HepG2 (cell line): ENCODE results near the gene HDGF. TPM values are rescaled to one million over a fixed set of nuclear protein-coding genes. Genes with fewer than 3 reads are reported as not detected.

ENCODE experiments used
- AHR ChIP-seq: IDR thresholded peaks from 2 replicates; pipeline ENCODE4 v1.6.1; 2018; ENCODE audit warnings: missing genetic modification reagents, missing compliant biosample characterization
- ATAD3A ChIP-seq: sonication (generic); formaldehyde crosslinking; IDR thresholded peaks from 2 replicates; pipeline ENCODE4 v1.4.0; 2020; ENCODE audit warnings: missing genetic modification reagents
- CBX1 ChIP-seq: IDR thresholded peaks from one replicate; pipeline ENCODE4 v1.6.1; 2016; ENCODE audit warnings: antibody characterized with exemption, low read depth
- ELF3 ChIP-seq: IDR thresholded peaks from 2 replicates; pipeline ENCODE4 v1.6.1; 2016; ENCODE audit warnings: missing genetic modification reagents, missing compliant biosample characterization
- GABPA ChIP-seq, 2 experiments: IDR thresholded peaks; 2 replicates each; pipeline ENCODE4 v1.6.1; 2011 to 2016; ENCODE audit warnings: low read depth in 2 of 2, low read length in 1 of 2, missing biosample characterization in 1 of 2, missing genetic modification characterization in 1 of 2
- HBP1 ChIP-seq: IDR thresholded peaks from 2 replicates; pipeline ENCODE4 v1.6.1; 2016; ENCODE audit warnings: low read depth, control low read depth
- ISX ChIP-seq: sonication (generic); formaldehyde crosslinking; conservative IDR thresholded peaks from 2 replicates; pipeline ENCODE4 v1.5.0; 2020; ENCODE audit warnings: missing genetic modification reagents
- JUND ChIP-seq: sonication (generic); formaldehyde crosslinking; IDR thresholded peaks from 2 replicates; pipeline ENCODE4 v1.8.0; 2022; ENCODE audit warnings: mild to moderate bottlenecking, missing genetic modification reagents
- KDM3A ChIP-seq: IDR thresholded peaks from 2 replicates; pipeline ENCODE4 v1.6.1; 2018; ENCODE audit warnings: low read depth, missing compliant biosample characterization
- NCOR1 ChIP-seq: fragments of 200-600 bp; sonication (generic); IDR thresholded peaks from 2 replicates; pipeline ENCODE4 v1.7.0; 2017; ENCODE audit warnings: antibody characterized with exemption, low read length, borderline replicate concordance
- PCBP2 ChIP-seq: fragments of 200-400 bp; formaldehyde crosslinking; optimal IDR thresholded peaks from 2 replicates; pipeline ENCODE3; 2018; ENCODE audit warnings: low read length, low read depth; ENCODE audit not compliant: poor library complexity, severe bottlenecking
- PRDM15 ChIP-seq: sonication (generic); formaldehyde crosslinking; IDR thresholded peaks from 2 replicates; pipeline ENCODE4 v1.4.0; 2020; ENCODE audit warnings: missing genetic modification reagents
- SMARCC2 ChIP-seq: fragments of 450-650 bp; IDR thresholded peaks from 2 replicates; pipeline ENCODE4 v1.6.1; 2017; ENCODE audit warnings: antibody characterized with exemption, mild to moderate bottlenecking
- SNAPC4 ChIP-seq: sonication (generic); formaldehyde crosslinking; IDR thresholded peaks from 2 replicates; pipeline ENCODE4 v1.4.0; 2020; ENCODE audit warnings: mild to moderate bottlenecking, missing genetic modification reagents
- SP5 ChIP-seq: IDR thresholded peaks from 2 replicates; pipeline ENCODE4 v1.6.1; 2016; ENCODE audit warnings: low read depth, borderline replicate concordance
- TBX3 ChIP-seq: fragments of 450-650 bp; IDR thresholded peaks from 2 replicates; pipeline ENCODE4 v1.6.1; 2017; ENCODE audit warnings: antibody characterized with exemption, mild to moderate bottlenecking, inconsistent platforms, borderline replicate concordance
- ZEB1 ChIP-seq: IDR thresholded peaks from 2 replicates; pipeline ENCODE4 v1.6.1; 2012; ENCODE audit warnings: mild to moderate bottlenecking, low read depth, inconsistent platforms; ENCODE audit not compliant: insufficient replicate concordance
- ZNF331 ChIP-seq: sonication (generic); formaldehyde crosslinking; IDR thresholded peaks from 2 replicates; pipeline ENCODE4 v1.4.0; 2020; ENCODE audit warnings: missing genetic modification reagents
- ZNF337 ChIP-seq: sonication (generic); formaldehyde crosslinking; IDR thresholded peaks from 2 replicates; pipeline ENCODE4 v1.5.1; 2020; ENCODE audit warnings: missing genetic modification reagents, low read depth, mild to moderate bottlenecking, borderline replicate concordance
- ZNF577 ChIP-seq: sonication (generic); formaldehyde crosslinking; IDR thresholded peaks from 2 replicates; pipeline ENCODE4 v1.4.0; 2020; ENCODE audit warnings: mild to moderate bottlenecking, low read depth, missing genetic modification reagents, borderline replicate concordance
- ZNF605 ChIP-seq: sonication (generic); formaldehyde crosslinking; IDR thresholded peaks from 2 replicates; pipeline ENCODE4 v1.8.0; 2022; ENCODE audit warnings: mild to moderate bottlenecking, missing genetic modification reagents
- polyA plus RNA-seq, 8 experiments: library from polyadenylated mRNA; depleted of rRNA in 3 of 8; stranded (reverse) in 7 of 8; unstranded in 1 of 8; fragments of >200 nt; fragmentation: Illumina TruSeq in 4 of 8; extraction: Trizol in 4 of 8; gene quantifications; 2 replicates each; pipeline versions ENCODE4 v1.2.1 to v1.2.3, GENCODE V29; 2011 to 2016; ENCODE audit warnings: low read depth in 4 of 8, missing spikeins in 1 of 8, mixed read lengths in 1 of 8; ENCODE audit not compliant: insufficient read depth in 1 of 8
- total RNA-seq, 5 experiments: library from RNA; depleted of rRNA; stranded (reverse); fragments of >200 nt; fragmentation: Illumina TruSeq; extraction: Trizol; gene quantifications; 2 replicates each; pipeline ENCODE4 v1.2.3, GENCODE V29; 2016; ENCODE audit warnings: low read depth in 1 of 5

Gene HDGF
- total and polyA plus RNA-seq, 2 of the 13 experiments (the other 11 are each of a cell fraction or from before 2014, with no cell fraction given) = 156 to 196 TPM

- no peak for TF ChIP-seq PRDM15 (CRISPR knock-in tag)
- TF ChIP-seq JUND (CRISPR knock-in tag) = no peak
- TF ChIP-seq ZNF605 (CRISPR knock-in tag) = peak; percentile 64
- no peak for TF ChIP-seq ZEB1
- TF ChIP-seq ZNF337 = no peak
- no peak for TF ChIP-seq ISX (CRISPR knock-in tag)
- no peak for TF ChIP-seq TBX3
- no peak for TF ChIP-seq ATAD3A
- TF ChIP-seq ZNF331 (CRISPR knock-in tag) = no peak
- TF ChIP-seq SMARCC2 = no peak
- TF ChIP-seq GABPA (IDR thresholded peaks at IDR 0.05; ENCODE audit: low read depth, low read length) = no peak
- no peak for TF ChIP-seq GABPA (CRISPR knock-in tag; IDR thresholded peaks at IDR 0.05; ENCODE audit: low read depth)
- no peak for TF ChIP-seq AHR (CRISPR knock-in tag)
- 0 out of 2 replicates have a peak, but pooled peaks have one; percentile 42 for TF ChIP-seq SNAPC4
- TF ChIP-seq HBP1 (CRISPR knock-in tag) = no peak
- TF ChIP-seq CBX1 = no peak
- no peak for TF ChIP-seq ELF3 (CRISPR knock-in tag)
- TF ChIP-seq PCBP2 = no peak
- TF ChIP-seq SP5 = peak; percentile 53
- no peak for TF ChIP-seq ZNF577 (CRISPR knock-in tag)
- TF ChIP-seq KDM3A (CRISPR knock-in tag) = no peak
- TF ChIP-seq NCOR1 = no peak
Observed at GRCh38 chr1:156705918-156706656, 45.4 kb downstream of the HDGF start (continued).
